Keratinocyte (primary cell): Measurements from ENCODE around the gene TUBA4B. TPM values are rescaled to one million over a fixed set of nuclear protein-coding genes. Genes with fewer than 3 reads are reported as not detected.

Source experiments
- DNase-seq: peaks from one replicate; pipeline ENCODE4 v3.0.0-alpha.2; 2011; ENCODE audit warnings: low read depth, missing footprints, low spot score
- FAIRE-seq: peaks from 2 replicates; lab custom pipeline; 2011; peaks lifted over from hg19 to GRCh38; lab: Jason Lieb, UNC
- H2AFZ ChIP-seq: 2 replicates; pipeline ENCODE4 v1.6.0; 2012; ENCODE audit warnings: low read length, control low read depth, inconsistent platforms; ENCODE audit not compliant: control insufficient read depth
- H3K27ac ChIP-seq: 2 replicates; pipeline ENCODE4 v1.5.1; 2011; ENCODE audit warnings: low read length; ENCODE audit not compliant: control insufficient read depth, insufficient read depth
- H3K27me3 ChIP-seq: 3 replicates; pipeline ENCODE4 v1.6.0; 2011; ENCODE audit warnings: low read length; ENCODE audit not compliant: control insufficient read depth, insufficient read depth; ENCODE audit errors: extremely low read depth
- H3K36me3 ChIP-seq, 2 experiments: 2 replicates in 1 of 2; 3 replicates in 1 of 2; pipeline ENCODE4 v1.5.1; 2011; ENCODE audit warnings: low read length in 2 of 2, mild to moderate bottlenecking in 1 of 2; ENCODE audit not compliant: control insufficient read depth in 2 of 2, insufficient read depth in 2 of 2; ENCODE audit errors: extremely low read depth in 1 of 2
- H3K4me1 ChIP-seq: 3 replicates; pipeline ENCODE4 v1.5.1; 2011; ENCODE audit warnings: low read length; ENCODE audit not compliant: control insufficient read depth, insufficient read depth; ENCODE audit errors: extremely low read depth
- H3K4me2 ChIP-seq: 3 replicates; pipeline ENCODE4 v1.6.0; 2011; ENCODE audit warnings: low read depth, low read length; ENCODE audit not compliant: control insufficient read depth, insufficient read depth; ENCODE audit errors: extremely low read depth
- H3K4me3 ChIP-seq, 3 experiments: fragments of 200-600 bp in 1 of 3; sonication (generic) in 1 of 3; 2 replicates in 2 of 3; 3 replicates in 1 of 3; pipeline ENCODE4 v1.5.1; 2011 to 2016; ENCODE audit warnings: low read length in 3 of 3, mild to moderate bottlenecking in 3 of 3, control low read depth in 2 of 3, inconsistent platforms in 1 of 3, low read depth in 1 of 3, mixed read lengths in 1 of 3, mixed run types in 1 of 3, moderate library complexity in 1 of 3; ENCODE audit not compliant: control insufficient read depth in 2 of 3, insufficient read depth in 2 of 3; ENCODE audit errors: extremely low read depth in 1 of 3
- H3K79me2 ChIP-seq: 2 replicates; pipeline ENCODE4 v1.6.0; 2012; ENCODE audit warnings: low read length; ENCODE audit not compliant: control insufficient read depth, insufficient read depth
- H3K9ac ChIP-seq: 3 replicates; pipeline ENCODE4 v1.6.0; 2011; ENCODE audit warnings: low read length; ENCODE audit not compliant: control insufficient read depth, insufficient read depth; ENCODE audit errors: extremely low read depth
- H3K9me1 ChIP-seq: 3 replicates; pipeline ENCODE4 v1.6.0; 2011; ENCODE audit warnings: low read length; ENCODE audit not compliant: control insufficient read depth, insufficient read depth; ENCODE audit errors: extremely low read depth
- H3K9me3 ChIP-seq: 2 replicates; pipeline ENCODE4 v1.5.1; 2012; ENCODE audit warnings: low read depth, low read length; ENCODE audit not compliant: control insufficient read depth
- H4K20me1 ChIP-seq: 3 replicates; pipeline ENCODE4 v1.6.0; 2011; ENCODE audit warnings: low read length; ENCODE audit not compliant: control insufficient read depth, insufficient read depth; ENCODE audit errors: extremely low read depth
- CTCF ChIP-seq, 3 experiments: IDR thresholded peaks in 1 of 3; conservative IDR thresholded peaks in 1 of 3; optimal IDR thresholded peaks in 1 of 3; 2 replicates in 2 of 3; 3 replicates in 1 of 3; pipeline versions ENCODE3 to v1.5.1; 2011; ENCODE audit warnings: low read length in 3 of 3, mild to moderate bottlenecking in 3 of 3, moderate library complexity in 2 of 3, control low read depth in 1 of 3, inconsistent platforms in 1 of 3; ENCODE audit not compliant: insufficient read depth in 2 of 3; ENCODE audit errors: extremely low read depth in 1 of 3
- EZH2 ChIP-seq: IDR thresholded peaks from one replicate; pipeline ENCODE4 v1.6.1; 2012; ENCODE audit warnings: inconsistent platforms, mild to moderate bottlenecking, low read length, moderate library complexity
- dilution Hi-C: fragments of 300-500 bp; cut with MboI; formaldehyde crosslinking; loops from one replicate; pipeline ENCODE4 v1.7.0; 2020; ENCODE audit warnings: low sequenced_read_pairs; ENCODE audit not compliant: extremely low pct_ligation_motif_present
- polyA plus RNA-seq, 5 experiments: library from polyadenylated mRNA; depleted of rRNA in 3 of 5; stranded (reverse) in 3 of 5; stranded (forward) in 1 of 5; unstranded in 1 of 5; fragments of >200 nt; gene quantifications; 1 replicate in 1 of 5; 2 replicates in 3 of 5; 3 replicates in 1 of 5; pipeline versions ENCODE4 v1.2.1 to v1.2.3, GENCODE V29; 2011 to 2012; ENCODE audit warnings: missing spikeins in 2 of 5, low read depth in 1 of 5, low replicate concordance in 1 of 5

The TUBA4B gene
- polyA plus RNA-seq, 1 donor (not counting 4 experiments of a cell fraction or from before 2014, with no cell fraction given), result not detected

- Histone ChIP-seq H3K4me2 (peak overlapping the region; percentile 70), H3K9me3 (no peaks in the 10 kb centered on the region), H3K79me2 (peaks cover 35% of the 10 kb centered on the region), H3K27ac (peak overlapping the region; percentile 91), H3K4me3 (peak overlapping the region; percentile 74 to 90 (median 83)), H3K9ac (peak overlapping the region; percentile 94), H4K20me1 (no peaks in the 10 kb centered on the region), H3K27me3 (no peaks in the 10 kb centered on the region), H2AFZ (peak overlapping the region; percentile 45), H3K36me3 (peaks cover 29 to 40% of the 10 kb centered on the region in 2 experiments), H3K9me1 (peaks cover 3% of the 10 kb centered on the region), H3K4me1 (peaks cover 19% of the 10 kb centered on the region)
- DNase-seq (no peak), FAIRE-seq (peak; percentile 36)
- TF ChIP-seq CTCF (optimal IDR thresholded peaks at IDR 0.05 in 1 of 3, IDR thresholded peaks at IDR 0.05 in 1 of 3, conservative IDR thresholded peaks at IDR 0.05 in 1 of 3; ENCODE audit: extremely low read depth in 1 of 3, insufficient read depth in 2 of 3, low read length in 3 of 3) (no peak), EZH2 (no peak)
- dilution Hi-C loops, result no loop called here
Observed at GRCh38 chr2:219230059-219230540, 22.9 kb upstream of the TUBA4B start.

- no peak overlapping the region for H3K9ac ChIP-seq
- no peaks in the 10 kb centered on the region for H3K27me3 ChIP-seq
- DNase-seq (no peak), FAIRE-seq (no peak)
- H3K4me3 ChIP-seq, result no peak overlapping the region
- no peak overlapping the region for H3K4me2 ChIP-seq
- dilution Hi-C loops, result no loop called here
- H2AFZ ChIP-seq, result no peak overlapping the region
- no peak for TF ChIP-seq EZH2
- no peak for TF ChIP-seq CTCF (optimal IDR thresholded peaks at IDR 0.05 in 1 of 3, IDR thresholded peaks at IDR 0.05 in 1 of 3, conservative IDR thresholded peaks at IDR 0.05 in 1 of 3; ENCODE audit: extremely low read depth in 1 of 3, insufficient read depth in 2 of 3, low read length in 3 of 3)
- H3K9me3 ChIP-seq, result no peaks in the 10 kb centered on the region
- H4K20me1 ChIP-seq, result no peaks in the 10 kb centered on the region
- H3K9me1 ChIP-seq, result no peaks in the 10 kb centered on the region
- peaks cover 4% of the 10 kb centered on the region for H3K4me1 ChIP-seq
- no peak overlapping the region for H3K27ac ChIP-seq
- H3K79me2 ChIP-seq, result peaks cover 11% of the 10 kb centered on the region
- peaks cover 39 to 61% of the 10 kb centered on the region in 2 experiments for H3K36me3 ChIP-seq
Observed at GRCh38 chr2:219234331-219234730, 18.7 kb upstream of the TUBA4B start.
